Stimulated activated CD4-positive, alpha-beta T cell treated with anti-CD3 and anti-CD28 coated beads, Interleukin-15, amount 100 ng/mL, for 24 hours (primary cell): ENCODE measurements around the gene CPLANE2.
"Not testable (repeated sequence)": the region's sequence is repeated elsewhere in the genome, so short reads cannot be mapped to it uniquely, and the experiment has no call there.

ENCODE experiments used
- DNase-seq: peaks from one replicate; pipeline ENCODE4 v3.0.0-alpha.2; 2020

The CPLANE2 gene

DNA sequence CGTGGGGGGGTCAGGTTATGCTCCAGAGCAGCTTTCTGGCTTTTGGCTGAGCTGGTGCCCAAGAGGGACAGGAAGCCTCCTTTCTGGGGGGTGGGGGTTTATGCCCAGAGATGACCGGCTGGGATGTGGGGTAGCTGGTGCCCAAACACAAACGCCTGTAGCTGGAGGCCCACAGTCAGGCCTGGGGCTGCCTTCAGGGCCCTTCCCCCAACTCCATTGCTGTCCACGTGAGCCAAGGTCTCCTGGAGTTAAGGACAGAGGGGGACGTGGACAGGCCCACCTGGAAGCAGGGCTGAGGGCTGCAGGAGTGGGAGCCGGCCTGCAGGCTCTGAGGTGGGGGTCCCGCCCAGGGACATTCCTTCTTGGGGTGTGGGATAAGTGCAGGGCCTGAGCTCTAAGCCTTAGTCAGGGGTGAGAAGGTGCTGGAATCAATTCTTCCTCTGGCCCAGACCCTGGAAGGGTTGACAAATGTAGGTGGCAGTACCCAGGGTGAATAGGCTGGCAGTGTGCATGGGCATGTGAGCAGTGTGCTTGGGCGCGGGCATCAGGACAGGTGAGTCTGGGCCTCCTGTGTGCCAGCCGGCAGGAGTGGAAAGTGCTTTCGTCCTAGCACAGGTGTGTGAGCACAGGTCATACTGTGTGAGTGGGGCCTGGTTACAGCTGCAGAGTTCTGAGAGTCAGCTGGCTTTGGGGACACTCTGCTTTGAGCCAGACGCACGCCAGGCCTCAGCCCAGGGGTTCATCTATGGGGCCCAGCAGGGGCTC lies 6.8 kb downstream of the CPLANE2 start:
- no peak for DNase-seq

DNA sequence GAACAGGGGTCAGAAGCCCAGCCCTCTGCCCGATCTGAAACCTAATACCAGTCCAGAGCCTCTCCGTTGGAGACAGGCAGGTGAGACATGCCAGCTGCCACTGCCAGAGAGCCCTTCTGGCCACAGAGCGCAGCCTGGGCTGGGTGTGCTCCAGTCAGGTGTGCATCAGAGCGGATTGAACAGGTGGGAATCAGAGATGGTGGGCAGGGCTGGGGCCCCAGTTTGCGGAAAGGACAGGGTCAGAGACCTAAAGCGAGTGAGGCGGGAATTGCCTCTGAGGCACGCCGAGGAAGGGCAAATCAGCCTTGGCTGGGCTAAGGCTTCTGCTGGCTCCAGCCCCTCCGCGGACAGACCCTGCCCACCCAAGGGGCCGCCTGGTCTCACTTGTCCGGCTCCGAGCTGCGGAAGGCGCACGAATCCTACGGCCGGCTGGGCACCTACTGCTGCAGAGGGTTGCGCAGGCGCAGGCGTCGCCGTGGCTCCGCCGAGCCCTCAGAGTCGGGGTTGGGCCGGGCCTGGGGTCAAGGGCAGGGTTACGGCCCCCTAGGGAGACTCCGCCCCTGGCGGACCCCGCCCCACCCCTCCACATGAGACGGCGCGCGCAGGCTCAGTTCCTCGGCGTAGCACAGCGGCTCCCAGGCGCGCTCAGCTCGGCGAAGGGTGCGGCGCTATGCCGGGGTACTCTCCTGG lies 10.3 kb downstream of the CPLANE2 start:
- DNase-seq = no peak

DNA sequence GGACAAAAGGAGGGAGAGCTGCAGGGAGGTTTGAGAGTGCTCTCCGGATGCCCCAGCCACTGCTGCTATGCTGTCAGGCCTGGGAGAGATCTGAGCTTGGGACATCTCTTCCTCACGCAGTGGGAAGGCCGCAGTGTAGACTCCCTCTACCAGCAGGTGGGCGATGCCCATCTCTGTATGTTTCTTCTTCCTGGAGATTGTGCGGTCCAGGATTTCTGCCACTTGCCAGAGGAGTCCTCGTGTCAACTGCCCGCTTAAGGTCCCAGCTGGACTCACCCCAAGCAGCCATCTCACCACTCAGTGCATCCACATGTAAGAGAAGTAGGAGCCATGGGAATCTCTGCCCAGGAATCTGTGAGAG lies 10.9 kb downstream of the CPLANE2 start:
- no peak for DNase-seq

DNA sequence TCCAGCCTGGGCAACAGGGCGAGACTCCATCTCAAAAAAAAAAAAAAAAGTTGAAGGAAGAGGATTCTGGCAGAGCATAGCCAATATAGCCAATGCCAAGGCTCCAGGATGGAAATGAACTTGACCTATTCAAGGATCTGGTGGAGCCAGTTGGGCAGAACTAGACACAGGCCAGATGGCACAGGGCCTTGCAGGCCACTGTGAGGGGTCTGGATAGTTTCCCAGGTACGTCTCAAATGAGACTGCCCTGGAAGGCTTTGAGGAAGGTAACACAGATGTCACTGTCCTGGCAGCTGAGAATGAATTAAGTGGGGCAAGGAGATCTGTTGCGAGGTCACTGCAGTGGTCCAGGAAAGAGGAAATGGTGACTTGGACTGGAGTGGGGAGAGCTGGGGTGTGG lies 12.5 kb downstream of the CPLANE2 start:
- DNase-seq = no peak

DNA sequence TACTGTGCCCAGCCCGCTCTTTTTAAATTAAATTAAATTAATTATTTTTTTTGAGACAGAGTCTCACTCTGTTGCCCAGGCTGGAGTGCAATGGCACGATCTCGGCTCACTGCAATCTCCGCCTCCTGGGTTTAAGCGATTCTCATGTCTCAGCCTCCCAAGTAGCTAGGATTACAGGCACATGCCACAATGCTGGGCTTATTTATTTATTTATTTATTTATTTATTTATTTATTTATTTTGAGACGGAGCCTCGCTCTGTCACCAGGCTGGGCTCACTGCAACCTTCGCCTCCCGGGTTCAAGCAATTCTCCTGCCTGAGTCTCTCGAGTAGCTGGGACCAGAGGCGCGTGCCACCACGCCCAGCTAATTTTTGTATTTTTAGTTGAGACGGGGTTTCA lies 14.3 kb downstream of the CPLANE2 start:
- not testable (repeated sequence) for DNase-seq

DNA sequence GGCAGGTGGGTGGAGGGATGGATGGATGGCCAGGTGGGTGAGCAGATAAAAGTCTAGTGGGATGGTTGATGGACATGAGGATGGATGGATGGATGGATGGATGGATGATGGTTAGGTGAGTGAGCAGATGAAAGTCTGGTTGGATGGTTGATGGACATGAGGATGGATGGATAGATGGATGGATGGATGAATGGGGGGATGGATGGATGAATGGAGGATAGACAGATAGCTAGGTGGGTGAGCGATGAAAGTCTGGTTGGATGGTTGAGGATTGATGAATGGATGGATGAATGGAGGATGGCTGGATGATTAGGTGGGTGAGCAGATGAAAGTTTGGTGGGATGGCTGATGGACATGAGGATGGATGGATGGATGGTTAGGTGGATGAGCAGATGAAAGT lies 15.5 kb downstream of the CPLANE2 start:
- DNase-seq = no peak

DNA sequence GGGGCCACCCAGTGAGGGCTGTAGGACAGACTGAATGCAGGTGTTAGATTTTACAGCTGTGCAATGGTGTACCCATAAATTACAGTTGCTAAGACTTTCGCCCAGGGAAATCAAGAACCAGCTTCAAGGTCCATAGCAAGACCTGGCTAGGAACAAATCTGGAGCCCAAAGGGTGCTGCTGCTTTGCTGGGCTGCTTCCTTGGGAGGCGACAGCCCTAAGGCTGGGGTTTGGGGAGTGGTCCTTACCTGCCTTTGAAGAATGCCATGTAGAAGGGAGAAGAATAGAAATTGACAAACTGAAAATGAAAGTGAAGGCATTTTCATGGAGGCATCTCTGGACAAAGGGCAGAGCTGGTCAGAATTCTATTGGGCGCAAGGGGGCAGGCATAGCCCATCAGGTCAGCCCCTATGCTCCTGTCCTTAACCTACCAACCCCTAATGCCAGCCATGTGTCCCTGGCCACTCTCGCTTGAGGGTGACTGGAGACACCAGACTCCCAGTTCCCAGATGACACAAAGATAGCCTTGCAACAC lies 16.9 kb downstream of the CPLANE2 start:
- DNase-seq = no peak

DNA sequence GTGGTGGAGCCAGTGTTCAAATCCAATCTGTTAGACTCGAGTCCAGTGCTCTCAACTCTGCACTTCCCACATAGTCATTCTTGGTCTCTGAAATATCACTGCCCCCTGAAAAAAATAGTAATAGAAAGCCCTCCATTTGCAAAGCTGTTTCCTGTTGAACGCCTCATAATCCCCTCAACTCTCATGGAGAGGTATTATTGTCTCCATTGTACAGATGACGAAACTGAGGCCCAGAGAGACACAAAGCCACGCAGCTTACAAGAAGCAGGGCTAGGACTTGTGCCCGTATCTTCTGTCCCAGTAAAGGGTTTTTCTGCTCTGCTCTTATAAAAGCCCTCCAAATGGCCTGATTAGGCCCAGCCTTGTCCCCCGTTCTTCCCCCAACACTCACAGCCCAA lies 18.3 kb downstream of the CPLANE2 start:
- DNase-seq = no peak

DNA sequence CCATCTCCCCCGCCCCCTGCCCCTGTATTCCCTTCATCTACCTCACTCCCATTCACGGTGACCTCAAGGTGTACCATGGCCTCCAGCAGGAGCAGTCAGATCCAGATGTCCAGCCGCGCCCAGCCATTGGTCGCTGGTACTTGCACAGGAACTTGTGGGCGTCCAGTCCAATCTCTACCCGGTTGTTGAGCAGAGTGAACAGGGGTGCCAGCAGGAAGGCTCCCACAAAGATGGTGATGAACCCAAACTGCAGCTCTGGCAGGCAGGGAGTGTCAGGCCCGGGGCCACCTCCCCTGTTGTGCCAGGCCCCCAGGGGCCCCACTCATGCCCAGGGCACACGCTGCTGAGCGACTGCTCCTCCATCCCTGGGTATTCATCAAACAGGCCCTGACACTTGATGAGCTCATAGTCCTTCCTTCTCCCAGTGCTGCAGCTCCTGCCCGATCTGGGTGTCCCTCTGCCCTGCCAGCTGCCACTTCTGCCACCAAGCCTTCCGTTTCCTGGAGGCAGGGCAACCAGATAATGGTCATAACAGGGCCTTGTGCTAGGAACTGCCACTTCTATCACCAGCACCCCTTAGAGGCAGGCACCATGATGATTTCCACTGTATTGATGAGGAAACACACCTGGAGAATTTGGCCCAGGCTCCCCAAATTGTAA lies 18.8 kb downstream of the CPLANE2 start:
- no peak for DNase-seq

DNA sequence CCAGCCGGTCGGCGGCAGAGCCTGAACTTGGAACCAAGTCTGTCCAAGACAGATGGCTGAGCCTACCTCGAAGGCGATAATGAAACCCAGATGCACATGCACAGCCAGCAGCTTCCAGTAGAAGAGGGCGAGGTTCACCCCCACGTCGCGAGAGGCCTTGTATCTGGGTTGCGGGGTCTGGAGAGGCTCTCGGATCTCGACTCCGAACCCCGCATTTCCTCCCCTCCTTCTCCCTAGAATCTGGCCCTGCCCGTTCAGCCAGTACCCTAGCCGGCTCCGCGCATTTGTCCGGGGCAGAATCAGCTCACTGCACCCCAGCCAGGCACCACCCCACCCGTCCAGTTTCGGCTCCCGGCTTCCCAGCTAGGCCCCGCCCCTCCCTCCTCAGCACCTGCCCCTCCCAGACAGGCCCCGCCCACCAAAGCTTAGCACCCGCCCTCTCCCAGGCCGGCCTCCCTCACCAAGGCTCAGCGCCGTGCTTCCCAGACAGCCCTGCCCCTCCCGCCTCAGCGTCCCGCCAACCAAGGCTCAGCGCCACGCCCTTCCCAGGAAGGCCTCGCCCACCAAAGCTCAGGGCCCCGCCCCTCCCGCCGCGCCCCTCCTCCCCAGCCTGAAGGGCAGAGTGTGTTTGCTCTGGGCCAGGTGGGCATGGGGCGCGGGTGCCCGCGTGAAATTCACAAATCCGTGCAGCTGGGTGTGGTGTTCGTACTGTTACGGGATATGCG lies 19.8 kb downstream of the CPLANE2 start:
- DNase-seq = peak; percentile 97

DNA sequence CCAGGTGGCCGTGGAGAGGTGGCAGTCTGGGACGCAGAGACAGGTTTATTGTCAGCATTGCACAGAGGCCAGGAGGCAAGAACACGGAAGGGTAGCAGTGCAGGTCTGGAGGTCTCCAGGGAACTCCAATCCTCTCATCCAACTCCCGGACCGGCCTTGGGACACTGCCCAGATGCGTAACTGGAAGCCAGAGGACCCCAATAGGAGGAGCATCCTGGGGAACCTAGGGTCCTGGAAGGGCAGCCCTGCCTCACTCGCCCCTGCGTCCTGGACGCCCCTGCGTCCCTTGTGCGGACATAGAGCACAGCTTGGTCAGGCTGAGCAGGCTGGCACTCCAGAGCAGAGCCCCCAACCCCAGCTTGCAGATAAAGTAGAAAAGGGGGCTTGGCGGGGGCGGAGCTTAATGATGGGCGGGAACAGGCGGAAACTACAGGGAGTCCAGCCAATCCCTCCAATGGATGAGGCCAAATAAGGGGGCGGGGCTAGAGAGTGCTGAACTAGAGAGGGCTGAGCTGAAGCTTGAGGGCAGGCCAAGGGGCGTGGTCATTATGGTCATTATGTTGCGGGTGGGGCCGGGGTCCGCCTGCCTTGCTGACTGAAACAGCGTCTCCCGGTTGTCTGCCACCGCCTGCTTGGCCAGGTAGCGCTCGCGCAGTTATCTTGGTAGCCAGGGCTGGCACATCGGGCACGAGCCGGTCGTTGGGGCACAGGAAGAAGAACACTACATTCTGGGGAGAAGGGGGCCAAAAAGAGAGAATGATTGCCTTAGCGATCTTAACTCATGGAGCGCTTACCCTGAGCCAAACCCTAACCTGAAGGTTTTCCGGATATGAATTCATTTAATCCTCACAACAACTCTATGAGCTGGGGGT lies 20.9 kb downstream of the CPLANE2 start:
- DNase-seq = peak; percentile 77

DNA sequence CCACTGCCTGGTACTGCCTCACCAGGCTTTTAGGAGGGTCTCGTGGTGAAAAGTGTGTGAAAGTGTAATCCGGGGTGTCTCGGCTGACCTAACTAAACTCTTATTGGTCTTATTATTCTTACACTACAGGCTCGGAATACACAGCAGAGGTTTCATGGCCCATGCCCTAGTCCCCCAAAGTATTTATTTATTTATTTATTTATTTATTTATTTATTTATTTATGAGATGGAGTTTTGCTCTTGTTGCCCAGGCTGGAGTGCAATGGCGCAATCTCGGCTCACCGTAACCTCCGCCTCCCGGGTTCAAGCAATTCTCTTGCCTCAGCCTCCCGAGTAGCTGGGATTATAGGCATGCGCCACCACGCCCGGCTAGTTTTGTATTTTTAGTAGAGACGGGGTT lies 21.7 kb downstream of the CPLANE2 start:
- DNase-seq = not testable (repeated sequence)

DNA sequence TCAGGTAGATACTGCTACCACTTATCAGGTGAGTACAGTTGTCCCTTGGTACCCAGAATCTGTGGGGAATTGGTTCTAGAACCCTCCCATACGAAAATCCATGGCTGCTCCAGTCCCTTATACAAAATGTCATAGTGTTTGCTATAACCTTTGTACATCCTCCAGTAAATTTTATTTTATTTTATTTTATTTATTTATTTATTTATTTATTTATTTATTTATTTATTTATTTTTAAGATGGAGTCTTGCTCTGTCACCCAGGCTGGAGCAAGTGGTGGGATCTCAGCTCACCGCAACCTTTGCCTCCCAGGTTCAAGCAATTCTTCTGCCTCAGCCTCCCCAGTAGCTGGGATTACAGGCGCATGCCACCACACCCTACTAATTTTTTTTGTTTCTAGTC lies 23.4 kb downstream of the CPLANE2 start:
- DNase-seq = not testable (repeated sequence)

DNA sequence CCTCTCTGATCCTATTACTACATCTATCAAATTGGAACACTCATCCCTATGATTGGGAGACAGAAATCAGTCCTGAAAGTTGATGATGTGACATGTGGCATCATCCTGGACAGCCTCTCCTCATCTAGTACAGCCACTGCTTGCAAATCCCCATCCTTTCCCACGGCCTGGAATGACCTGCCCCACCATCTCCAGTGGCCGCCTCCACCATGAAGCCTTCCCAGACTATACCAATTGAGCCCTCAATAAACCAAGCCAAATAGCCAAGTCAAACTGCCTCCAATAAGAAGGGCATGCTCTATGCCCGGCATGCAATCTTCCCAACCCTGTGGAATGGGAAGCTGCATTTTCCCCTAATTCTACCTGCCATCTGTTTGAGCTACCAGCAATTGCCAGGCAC lies 24.0 kb downstream of the CPLANE2 start:
- no peak for DNase-seq

DNA sequence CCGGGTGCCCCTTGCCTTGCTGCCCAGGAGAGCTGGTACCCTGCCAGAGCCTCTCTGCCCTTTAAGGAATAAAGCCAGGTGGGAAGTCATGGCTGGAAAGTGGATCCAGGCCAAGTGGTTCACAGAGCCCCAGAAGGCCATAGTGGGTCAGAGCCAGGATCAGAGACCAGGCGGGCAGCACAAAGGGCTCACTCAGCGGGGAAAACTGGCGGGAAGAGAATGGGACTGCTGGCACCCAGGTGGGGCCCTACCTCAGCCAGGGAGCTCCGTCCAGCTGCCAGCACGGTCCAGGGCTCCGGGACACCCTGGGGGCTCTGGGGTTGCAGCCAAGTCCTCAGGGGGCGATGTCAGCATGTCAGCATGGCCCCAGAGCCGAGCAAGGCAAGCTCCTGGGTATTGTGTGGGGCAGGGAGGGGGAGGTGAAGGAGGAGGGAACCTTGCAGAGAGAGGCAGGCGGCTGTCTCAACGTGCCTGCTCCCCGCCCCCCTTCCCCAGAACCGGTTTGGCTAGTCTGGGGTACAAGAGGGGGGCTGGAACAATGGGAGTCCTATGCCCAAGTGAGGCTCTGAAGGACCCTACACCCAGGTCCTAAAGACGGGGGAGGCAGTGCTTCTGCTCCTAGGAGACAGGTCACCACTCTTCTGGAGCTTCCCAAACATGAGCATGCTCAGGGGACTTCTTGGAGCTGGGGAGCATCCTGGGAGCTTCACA lies 24.6 kb downstream of the CPLANE2 start, which contains the start of gene ARHGEF19:
TSS of gene ARHGEF19 (minus strand) at position 402 of the 711 bp plus-strand sequence. CDS start 3,598 bp downstream, outside the sequence.
- no peak for DNase-seq

DNA sequence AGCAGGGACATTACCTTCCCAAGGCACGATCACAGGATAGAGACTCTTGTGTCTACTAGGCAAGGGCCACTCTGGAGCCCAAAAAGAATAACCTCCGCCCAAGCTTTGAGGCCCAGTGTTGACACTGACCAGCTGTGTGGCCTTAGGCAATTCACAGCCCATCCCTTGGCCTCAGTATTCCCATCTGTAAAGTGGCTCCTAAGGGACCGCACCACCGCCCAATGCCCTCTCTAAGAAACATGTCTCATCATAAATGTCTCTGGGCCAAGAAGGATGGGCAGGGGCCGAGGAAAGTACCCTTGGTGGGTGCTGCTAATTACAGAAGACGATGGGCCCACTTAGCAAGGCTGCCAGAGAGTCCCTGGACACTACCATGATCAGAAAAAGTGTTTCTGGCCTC lies 25.2 kb downstream of the CPLANE2 start:
- DNase-seq = no peak

DNA sequence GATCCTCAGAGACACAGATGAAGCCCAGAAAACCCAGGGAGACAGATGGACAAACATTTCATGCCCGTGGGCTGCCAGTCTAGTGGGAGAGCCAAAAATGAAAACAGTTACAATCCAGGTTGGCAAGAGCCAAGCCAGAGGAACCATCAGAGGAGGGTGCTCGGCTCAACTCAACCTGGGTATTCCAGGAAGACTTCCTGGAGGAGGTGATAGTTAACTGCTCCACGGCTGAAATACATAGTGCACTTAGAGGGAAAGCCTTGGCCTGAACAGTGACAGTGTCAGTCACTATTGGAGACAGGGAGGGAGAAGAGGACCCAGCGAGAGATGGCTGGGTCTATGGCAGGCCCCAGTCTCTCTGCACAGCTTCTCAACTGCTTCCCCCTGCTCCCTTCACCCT lies 26.4 kb downstream of the CPLANE2 start:
- DNase-seq = no peak

DNA sequence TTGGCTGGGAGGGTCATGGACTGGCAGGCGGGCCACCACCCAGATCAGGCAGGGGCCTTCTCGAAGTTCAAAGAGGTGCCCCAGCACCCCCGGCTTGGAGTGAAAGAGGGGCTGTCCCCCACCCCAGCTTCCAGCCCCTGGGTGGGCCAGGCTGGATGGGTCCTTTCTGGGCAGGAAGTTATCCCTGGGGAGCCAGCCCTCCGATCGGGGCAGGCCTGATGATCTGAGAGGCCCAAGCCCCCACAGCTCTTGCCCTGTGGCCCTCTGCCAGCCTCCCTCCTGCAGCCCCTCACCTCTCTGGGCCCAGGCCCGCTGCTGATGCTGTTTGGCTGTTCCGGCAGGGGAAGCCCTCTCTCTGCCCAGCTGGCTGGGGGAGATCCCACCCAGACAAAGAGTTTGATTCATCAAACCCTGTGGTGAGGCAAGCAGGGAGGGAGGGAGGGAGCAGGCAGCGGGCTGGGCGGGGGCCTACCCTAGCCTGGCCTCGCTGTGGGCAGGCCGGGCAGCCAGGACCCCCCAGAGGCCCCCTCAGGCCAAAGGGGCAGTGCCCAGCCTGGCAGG lies 27.1 kb downstream of the CPLANE2 start:
- no peak for DNase-seq

DNA sequence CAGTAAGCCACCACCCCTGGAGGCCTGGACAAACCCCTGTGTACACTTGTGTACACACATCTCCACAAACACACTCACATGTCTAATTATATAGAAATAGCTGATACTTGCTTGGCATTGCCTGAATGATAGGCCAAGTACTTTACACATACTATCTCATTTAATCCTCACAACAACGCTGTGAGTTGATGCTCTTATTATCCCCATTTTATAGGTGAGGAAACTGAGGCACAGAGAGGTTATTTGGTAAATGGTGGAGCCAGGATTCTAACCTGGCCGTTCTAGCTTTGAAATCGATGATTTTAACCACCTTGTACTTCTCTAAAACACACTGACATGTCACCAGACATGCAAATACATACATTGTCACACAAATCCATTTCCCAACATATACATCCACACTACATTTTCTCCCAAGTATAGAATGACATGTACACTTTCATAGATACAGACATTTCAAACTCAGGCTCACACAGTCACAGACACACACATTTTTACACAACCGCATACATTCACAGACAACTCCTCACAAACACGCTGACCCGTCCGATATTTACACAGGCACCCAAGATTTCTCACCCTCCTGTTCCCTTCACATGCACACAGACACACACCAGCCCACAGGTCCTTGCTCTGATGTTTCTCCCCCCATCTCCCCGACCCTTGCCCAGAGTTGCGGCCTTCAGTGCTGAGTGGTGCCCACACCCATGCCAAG lies 27.7 kb downstream of the CPLANE2 start:
- no peak for DNase-seq

DNA sequence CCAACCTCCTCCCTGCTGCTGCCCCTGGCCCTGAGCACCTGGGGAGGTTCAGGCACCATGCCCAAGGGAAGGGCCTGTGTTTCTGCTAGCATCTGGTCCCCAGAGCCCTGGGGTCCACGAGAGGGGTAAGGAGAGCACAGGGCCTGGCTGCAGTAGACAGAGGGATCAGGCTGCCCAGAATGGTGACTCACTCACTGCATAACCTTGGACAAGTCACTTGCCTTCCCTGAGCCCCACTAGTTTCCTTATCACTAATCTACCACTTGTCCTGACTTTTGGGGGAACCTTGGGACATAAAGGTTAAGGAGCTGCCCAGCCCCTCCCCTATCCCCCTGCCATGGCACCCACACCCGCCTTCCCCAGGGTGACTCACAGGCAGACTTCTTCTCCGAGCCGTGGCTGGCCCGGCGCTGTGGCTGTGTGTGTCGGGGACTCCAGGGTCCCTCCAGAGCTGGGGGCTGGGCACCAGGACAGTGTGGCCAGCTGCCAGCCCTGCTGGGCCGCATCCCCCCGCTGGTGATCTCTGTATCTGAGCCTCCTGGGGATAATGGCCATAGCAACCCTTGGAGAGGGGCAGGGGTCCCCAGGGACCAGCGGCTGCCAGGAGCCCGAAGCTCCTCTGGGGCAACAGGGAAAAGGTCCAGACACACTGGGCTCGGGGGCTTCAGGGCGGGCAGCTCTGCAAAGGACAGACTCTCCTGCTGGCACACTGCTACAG lies 28.6 kb downstream of the CPLANE2 start:
- DNase-seq = no peak
